Activated CD8-positive, alpha-beta memory T cell treated with anti-CD3 and anti-CD28 coated beads, Interleukin-2, amount 10 ng/mL, durations not matched to agents 7 days and 5 days (primary cell): ENCODE measurements around the gene MRPL53. TPM values are rescaled to one million over a fixed set of nuclear protein-coding genes. Genes with fewer than 3 reads are reported as not detected.
A peak's percentile ranks its signal among the peaks of the same experiment; 100 is the strongest.

Experiments
- ATAC-seq: fragments of 150-1000 bp; cut with Tn5 transposase; one replicate; pipeline ENCODE4 v1.10.0; 2021; ENCODE audit warnings: moderate library complexity
- CTCF ChIA-PET: fragments of 350-600 bp; sonication (Branson Sonifier 250); formaldehyde crosslinking; loops from one replicate; lab custom pipeline; 2021; ENCODE audit warnings: antibody characterized with exemption; lab: Charles Lee
- DNase-seq: peaks from one replicate; pipeline ENCODE4 v3.0.0-alpha.2; 2020
- H3K27ac Mint-ChIP-seq: one replicate; pipeline ENCODE4 v1.8.0; 2021; ENCODE audit warnings: mild to moderate bottlenecking, mixed read lengths
- H3K27me3 Mint-ChIP-seq: one replicate; pipeline ENCODE4 v1.8.0; 2021; ENCODE audit warnings: mixed read lengths
- H3K36me3 Mint-ChIP-seq: one replicate; pipeline ENCODE4 v1.8.0; 2021; ENCODE audit warnings: mild to moderate bottlenecking, mixed read lengths
- H3K4me1 Mint-ChIP-seq: one replicate; pipeline ENCODE4 v1.8.0; 2021; ENCODE audit warnings: mixed read lengths
- H3K4me3 Mint-ChIP-seq: one replicate; pipeline ENCODE4 v1.8.0; 2021; ENCODE audit warnings: mild to moderate bottlenecking, moderate library complexity, mixed read lengths
- H3K9me3 Mint-ChIP-seq: one replicate; pipeline ENCODE4 v1.8.0; 2022; ENCODE audit warnings: low read depth, mixed read lengths
- total RNA-seq, 2 experiments: library from RNA; stranded (reverse); gene quantifications; one replicate each; pipeline ENCODE4 v1.2.3, GENCODE V29; 2021

MRPL53 gene
- total RNA-seq, 2 experiments from 2014 or later: 93.9 to 111 TPM

DNA sequence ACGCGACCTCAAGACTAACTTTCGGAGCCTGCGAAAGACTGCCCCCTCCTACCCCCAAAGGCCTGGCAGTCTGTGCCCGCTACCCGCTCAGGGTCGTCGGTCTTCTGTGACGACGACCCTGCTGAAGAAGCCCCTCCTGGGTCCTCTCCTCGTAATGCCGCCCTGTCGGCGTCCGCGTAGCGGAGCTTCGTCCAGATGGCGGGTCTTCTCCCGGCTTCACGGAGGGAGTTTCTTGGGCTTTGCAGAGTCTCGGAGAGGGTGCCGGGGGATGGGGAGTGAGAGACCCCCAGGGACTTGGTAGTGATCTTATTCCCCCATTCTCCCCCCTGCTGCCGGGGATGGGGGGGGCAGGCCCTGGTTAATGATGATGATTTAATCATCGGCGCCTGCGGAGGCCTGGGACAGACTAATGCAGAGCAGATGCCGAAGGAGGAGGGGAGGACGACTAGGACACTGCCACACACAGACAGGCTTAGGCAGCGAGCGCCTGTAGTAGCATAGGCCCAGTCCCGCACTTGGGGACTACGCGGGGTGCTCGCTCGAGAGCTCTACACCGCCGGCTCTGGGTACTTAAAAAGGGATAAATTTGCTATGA is 35.5 kb upstream of the MRPL53 start:
- Mint-ChIP-seq H3K27ac (peak overlapping the region; percentile 99), H3K4me3 (peak overlapping the region; percentile 90), H3K36me3 (peaks cover 10% of the 10 kb centered on the region), H3K27me3 (peaks cover 26% of the 10 kb centered on the region), H3K4me1 (peaks cover 54% of the 10 kb centered on the region), H3K9me3 (no peaks in the 10 kb centered on the region)
- DNase-seq (no peak), ATAC-seq (no peak)
- CTCF ChIA-PET: interaction anchor here (1.2 to 2.5 kb wide), 8 partner anchors 15 to 79 kb away, joined by 3 to 14 read pairs (median 5); partner anchors contain the start of genes CCDC142, INO80B, MRPL53 and TTC31

GRCh38 chr2:74507145-74507925 is 34.9 kb upstream of the MRPL53 start, which contains the start of gene PCGF1:
Gene PCGF1, minus strand, starts transcription at chr2:74507695. Its CDS starts 27 bp downstream, at chr2:74507668.
- ATAC-seq: peak; percentile 88
- DNase-seq: peak; percentile 99
- Mint-ChIP-seq H3K9me3 (no peaks in the 10 kb centered on the region), H3K4me3 (peak within 1 kb of the TSS; percentile 90), H3K36me3 (peaks cover 10% of the 10 kb centered on the region), H3K4me1 (peaks cover 59% of the 10 kb centered on the region), H3K27ac (peak within 1 kb of the TSS; percentile 99), H3K27me3 (peaks cover 24% of the 10 kb centered on the region)
- CTCF ChIA-PET: interaction anchor here (0.9 to 2.5 kb wide), 10 partner anchors 8 to 82 kb away, joined by 3 to 14 read pairs (median 4); partner anchors contain the start of genes CCDC142, INO80B, MRPL53 and TTC31

- H3K36me3 Mint-ChIP-seq: peaks cover 10% of the 10 kb centered on the region
- no peak overlapping the region for H3K27ac Mint-ChIP-seq
- H3K9me3 Mint-ChIP-seq: no peaks in the 10 kb centered on the region
- ATAC-seq (no peak), DNase-seq (no peak)
- CTCF ChIA-PET: interaction anchor here (1.3 to 6.9 kb wide), 6 partner anchors 8 to 82 kb away, joined by 3 to 39 read pairs (median 15); partner anchors contain the start of genes AUP1, CCDC142, HTRA2 and TLX2
- H3K27me3 Mint-ChIP-seq: peaks cover 24% of the 10 kb centered on the region
- peaks cover 55% of the 10 kb centered on the region for H3K4me1 Mint-ChIP-seq
- no peak overlapping the region for H3K4me3 Mint-ChIP-seq
Observed at GRCh38 chr2:74505448-74506246, 33.2 kb upstream of the MRPL53 start.

GRCh38 chr2:74504591-74504990 is 32.1 kb upstream of the MRPL53 start:
- CTCF ChIA-PET: interaction anchor here (1.3 to 6.9 kb wide), 4 partner anchors 9 to 83 kb away, joined by 3 to 39 read pairs (median 22); partner anchors contain the start of genes AUP1, CCDC142, HTRA2 and TLX2
- H3K4me3 Mint-ChIP-seq: no peak overlapping the region
- peaks cover 32% of the 10 kb centered on the region for H3K27me3 Mint-ChIP-seq
- H3K4me1 Mint-ChIP-seq: peaks cover 52% of the 10 kb centered on the region
- DNase-seq (no peak), ATAC-seq (no peak)
- H3K9me3 Mint-ChIP-seq: no peaks in the 10 kb centered on the region
- no peak overlapping the region for H3K27ac Mint-ChIP-seq
- peaks cover 10% of the 10 kb centered on the region for H3K36me3 Mint-ChIP-seq

DNA sequence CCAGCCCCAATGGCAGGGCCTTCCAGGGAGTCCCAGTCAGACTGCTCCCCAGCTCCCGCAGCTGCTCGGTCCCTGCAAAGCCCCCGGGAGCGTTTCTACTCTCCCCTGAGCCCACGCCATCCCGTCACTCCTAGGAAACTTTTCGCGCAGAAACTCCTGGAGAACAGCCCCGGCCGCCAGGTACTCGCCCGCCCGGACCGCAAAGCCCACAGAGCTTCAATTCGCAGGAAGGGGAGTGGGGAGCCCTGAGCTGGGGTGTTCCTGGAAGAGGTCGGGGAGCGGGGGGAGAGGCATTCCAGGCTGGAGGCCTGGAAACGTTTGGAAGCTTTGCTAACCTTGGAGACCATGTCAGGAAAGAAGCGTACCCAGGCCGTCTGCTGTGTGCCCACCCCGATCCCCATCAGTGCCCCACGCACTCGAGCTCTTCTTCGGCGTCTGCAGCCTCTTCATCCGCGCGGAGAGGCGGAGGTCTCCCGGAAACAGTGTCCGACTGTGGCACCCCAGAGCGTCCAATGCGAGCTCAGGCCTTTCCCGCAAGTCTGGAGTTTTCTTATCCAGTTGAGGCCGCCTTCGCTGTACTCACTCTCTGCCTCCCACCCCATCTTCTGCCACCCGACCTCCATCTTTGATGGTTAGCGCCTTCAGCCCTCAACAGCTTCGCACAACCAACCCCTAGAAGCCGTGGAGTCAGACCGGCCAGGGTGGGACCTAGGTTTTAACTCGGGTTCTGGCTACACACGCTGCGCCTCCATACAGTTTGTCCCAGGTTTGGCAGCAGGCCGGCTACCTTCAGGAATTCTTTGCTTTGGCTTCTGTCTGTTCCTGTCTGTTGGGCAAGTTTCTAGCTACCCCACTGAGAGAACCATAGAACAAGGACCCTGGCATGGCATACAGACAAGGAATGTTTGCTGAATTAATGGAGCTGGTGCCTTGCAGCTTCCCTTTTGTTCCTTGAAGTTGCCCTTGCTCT is 31.3 kb upstream of the MRPL53 start:
- Mint-ChIP-seq H3K27ac (peak overlapping the region; percentile 63), H3K4me1 (peaks cover 57% of the 10 kb centered on the region), H3K4me3 (peak overlapping the region; percentile 77), H3K36me3 (peaks cover 10% of the 10 kb centered on the region), H3K9me3 (no peaks in the 10 kb centered on the region), H3K27me3 (peaks cover 37% of the 10 kb centered on the region)
- CTCF ChIA-PET: interaction anchor here (0.9 to 6.9 kb wide), 17 partner anchors 10 to 354 kb away, joined by 3 to 39 read pairs (median 4); partner anchors contain the start of genes AUP1, CCDC142, DQX1 and HTRA2
- no peak for DNase-seq
- ATAC-seq: no peak

- peak; percentile 40 for ATAC-seq
- peaks cover 56% of the 10 kb centered on the region for H3K4me1 Mint-ChIP-seq
- peak; percentile 78 for DNase-seq
- CTCF ChIA-PET: interaction anchor here (0.9 to 6.9 kb wide), 16 partner anchors 9 to 353 kb away, joined by 3 to 39 read pairs (median 4); partner anchors contain the start of genes AUP1, CCDC142, DQX1 and HTRA2
- peaks cover 44% of the 10 kb centered on the region for H3K27me3 Mint-ChIP-seq
- no peaks in the 10 kb centered on the region for H3K9me3 Mint-ChIP-seq
- H3K27ac Mint-ChIP-seq: peak overlapping the region; percentile 63
- H3K36me3 Mint-ChIP-seq: peaks cover 10% of the 10 kb centered on the region
- H3K4me3 Mint-ChIP-seq: peak overlapping the region; percentile 77
Observed at GRCh38 chr2:74502720-74503505, 30.4 kb upstream of the MRPL53 start.

DNA sequence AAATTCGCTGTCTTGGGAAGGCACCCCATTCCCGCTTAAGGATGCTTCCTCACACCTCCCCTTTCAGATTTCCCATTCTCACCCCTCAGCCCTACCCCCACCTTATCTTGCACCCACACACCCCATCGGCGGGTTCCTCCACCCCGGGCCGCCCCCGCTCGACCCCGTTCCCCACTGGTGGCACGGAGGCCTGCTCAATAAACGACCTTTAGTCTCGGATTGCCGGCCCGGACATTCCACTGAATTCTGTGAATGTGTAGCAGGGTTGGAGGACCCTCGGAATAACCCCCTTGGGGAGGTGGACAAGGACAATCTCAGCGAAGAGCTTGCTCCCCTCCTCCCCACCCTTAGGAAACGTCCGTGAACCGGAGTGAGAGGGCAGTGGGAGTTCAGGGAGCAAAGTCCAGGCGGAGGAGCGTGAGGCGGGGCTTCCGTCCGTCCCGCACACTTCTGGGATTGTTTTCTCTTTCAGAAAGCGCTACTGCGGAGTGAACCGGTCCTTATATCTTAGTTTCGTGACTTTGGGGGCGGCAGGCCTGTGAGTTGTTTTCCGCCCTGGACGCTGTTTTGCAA is 29.8 kb upstream of the MRPL53 start:
- CTCF ChIA-PET: interaction anchor here (1.6 to 6.9 kb wide), 5 partner anchors 12 to 86 kb away, joined by 3 to 39 read pairs (median 15); partner anchors contain the start of genes AUP1, CCDC142, HTRA2 and TTC31
- Mint-ChIP-seq H3K9me3 (no peaks in the 10 kb centered on the region), H3K4me1 (peaks cover 59% of the 10 kb centered on the region), H3K27ac (no peak overlapping the region), H3K4me3 (peak overlapping the region; percentile 77), H3K36me3 (peaks cover 10% of the 10 kb centered on the region), H3K27me3 (peaks cover 49% of the 10 kb centered on the region)
- ATAC-seq: no peak
- no peak for DNase-seq

DNA sequence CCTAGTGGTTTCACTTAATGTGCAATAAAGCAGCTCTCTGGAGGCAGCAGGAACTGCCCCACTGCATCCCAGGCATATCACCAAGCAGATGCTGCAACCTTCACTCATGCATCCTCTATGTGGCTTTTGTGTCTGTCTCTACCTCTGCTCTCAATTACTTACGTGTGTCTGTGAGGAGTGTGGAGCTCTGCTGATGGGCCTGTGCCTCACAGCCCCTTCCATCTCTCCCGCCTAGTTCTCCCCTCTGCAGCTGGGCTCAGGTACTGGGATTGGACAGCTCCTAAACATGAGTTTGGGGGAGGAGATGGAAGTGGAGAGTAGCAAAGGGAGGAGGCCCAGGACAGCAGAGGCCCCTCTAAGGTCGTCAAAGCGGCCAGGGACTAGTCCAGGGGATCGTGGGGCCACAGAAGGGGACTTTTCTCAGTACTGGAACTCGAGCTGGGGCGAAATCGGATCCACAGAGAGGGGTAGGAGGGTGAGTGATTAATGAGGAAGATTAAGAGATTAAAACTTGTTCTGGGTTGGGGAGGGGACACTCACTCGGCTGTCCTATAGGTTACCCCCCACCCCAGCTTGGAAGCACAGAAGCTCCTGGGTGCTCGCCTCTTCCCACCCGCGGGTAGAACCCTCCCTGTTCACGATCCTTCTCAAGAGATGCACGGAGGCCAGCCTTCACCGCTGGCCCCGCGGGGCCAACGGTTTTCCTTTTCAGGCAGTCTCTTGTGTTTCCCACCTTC is 29.0 kb upstream of the MRPL53 start:
- CTCF ChIA-PET: interaction anchor here (1.1 to 6.9 kb wide), 7 partner anchors 12 to 86 kb away, joined by 3 to 39 read pairs (median 6); partner anchors contain the start of genes AUP1, C2orf81, CCDC142 and HTRA2
- no peak for DNase-seq

DNA sequence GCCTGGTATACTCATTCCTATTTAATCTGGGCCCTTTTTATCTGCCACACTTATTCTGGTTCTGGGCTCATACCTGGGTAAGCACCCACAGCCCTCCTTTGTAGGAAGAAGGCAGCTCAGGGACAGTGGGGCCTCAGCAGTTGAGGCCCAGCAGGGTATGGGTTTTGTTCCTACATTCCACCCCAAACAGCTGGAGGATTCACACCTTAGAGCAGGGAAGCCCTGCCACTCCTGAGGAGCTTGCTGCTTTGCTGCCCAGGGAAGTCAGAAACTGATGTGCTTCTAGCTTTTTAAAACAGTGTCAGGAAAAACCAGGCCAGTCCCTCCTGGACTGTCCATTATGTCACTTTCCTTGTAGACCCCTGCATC is 28.1 kb upstream of the MRPL53 start:
- ATAC-seq (no peak), DNase-seq (no peak)
- peaks cover 8% of the 10 kb centered on the region for H3K36me3 Mint-ChIP-seq
- CTCF ChIA-PET: interaction anchor here (1.0 to 6.9 kb wide), 10 partner anchors 9 to 87 kb away, joined by 3 to 39 read pairs (median 5); partner anchors contain the start of genes AUP1, C2orf81, CCDC142 and HTRA2
- no peak overlapping the region for H3K27ac Mint-ChIP-seq
- no peak overlapping the region for H3K4me3 Mint-ChIP-seq
- H3K27me3 Mint-ChIP-seq: peaks cover 49% of the 10 kb centered on the region
- peaks cover 48% of the 10 kb centered on the region for H3K4me1 Mint-ChIP-seq
- no peaks in the 10 kb centered on the region for H3K9me3 Mint-ChIP-seq

More for the DNA sequence above, 29.0 kb upstream of the MRPL53 start:
- Mint-ChIP-seq H3K27ac (no peak overlapping the region), H3K4me3 (peak overlapping the region; percentile 77), H3K36me3 (peaks cover 9% of the 10 kb centered on the region), H3K27me3 (peaks cover 49% of the 10 kb centered on the region), H3K9me3 (no peaks in the 10 kb centered on the region), H3K4me1 (peaks cover 53% of the 10 kb centered on the region)
- ATAC-seq: no peak

GRCh38 chr2:74499940-74500577 is 27.6 kb upstream of the MRPL53 start:
- Mint-ChIP-seq H3K4me1 (peaks cover 44% of the 10 kb centered on the region), H3K9me3 (no peaks in the 10 kb centered on the region), H3K36me3 (peaks cover 6% of the 10 kb centered on the region), H3K4me3 (no peak overlapping the region), H3K27ac (no peak overlapping the region), H3K27me3 (peaks cover 49% of the 10 kb centered on the region)
- ATAC-seq (no peak), DNase-seq (no peak)
- CTCF ChIA-PET: interaction anchor here (1.0 to 6.9 kb wide), 10 partner anchors 9 to 250 kb away, joined by 3 to 39 read pairs (median 6); partner anchors contain the start of genes AUP1, C2orf81, CCDC142 and HTRA2
